Peyer's patch (tissue), 4 donors: Measurements from ENCODE around the gene NEAT1. TPM values are rescaled to one million over a fixed set of nuclear protein-coding genes. Genes with fewer than 3 reads are reported as not detected.

Experiments
- DNase-seq, 3 donors: peaks; one replicate each; pipeline ENCODE4 v3.0.0-alpha.2; 2017 to 2019
- H3K27ac ChIP-seq, 4 donors: fragments of 200-600 bp; sonication (generic); one replicate each; pipeline ENCODE4 v1.5.1; 2016 to 2019
- H3K27me3 ChIP-seq, 2 donors: fragments of 200-600 bp; sonication (generic); one replicate each; pipeline ENCODE4 v1.5.1; 2019
- H3K36me3 ChIP-seq, 3 donors: fragments of 200-600 bp; sonication (generic); one replicate each; pipeline ENCODE4 v1.5.1; 2016 to 2019
- H3K4me1 ChIP-seq, 4 donors: fragments of 200-600 bp; sonication (generic); one replicate each; pipeline ENCODE4 v1.5.1; 2016 to 2019
- H3K4me3 ChIP-seq, 4 donors: fragments of 200-600 bp; sonication (generic); 1 replicate in 3 of 4; 2 replicates in 1 of 4; pipeline ENCODE4 v1.5.1; 2016 to 2019; ENCODE audit warnings: mild to moderate bottlenecking in 1 of 4
- H3K9me3 ChIP-seq, 4 donors: fragments of 200-600 bp; sonication (generic); one replicate each; pipeline ENCODE4 v1.5.1; 2016 to 2019; ENCODE audit warnings: mild to moderate bottlenecking in 1 of 4
- POLR2A ChIP-seq, 2 donors: fragments of 450-650 bp; IDR thresholded peaks; one replicate each; pipeline ENCODE4 v1.5.1; 2017; ENCODE audit warnings: antibody characterized with exemption in 2 of 2, mild to moderate bottlenecking in 2 of 2, moderate library complexity in 2 of 2
- total RNA-seq, 4 donors: library from RNA; depleted of rRNA; stranded (reverse); fragments of >200 nt; gene quantifications; one replicate each; pipeline ENCODE4 v1.1.0, GENCODE V29; 2016
- TF ChIP-seq, protein P1 (sequence below), 6 experiments: fragments of 450-650 bp in 4 of 6; fragments of 200-600 bp in 2 of 6; sonication (generic) in 1 of 6; IDR thresholded peaks; one replicate each; pipeline ENCODE4 v1.5.1; 2017 to 2019; ENCODE audit warnings: antibody characterized with exemption in 6 of 6, mild to moderate bottlenecking in 3 of 6, moderate library complexity in 1 of 6

Gene NEAT1
- total RNA-seq, 4 donors from 2014 or later, result 705 to 1,411 (median 1,064) TPM

DNA sequence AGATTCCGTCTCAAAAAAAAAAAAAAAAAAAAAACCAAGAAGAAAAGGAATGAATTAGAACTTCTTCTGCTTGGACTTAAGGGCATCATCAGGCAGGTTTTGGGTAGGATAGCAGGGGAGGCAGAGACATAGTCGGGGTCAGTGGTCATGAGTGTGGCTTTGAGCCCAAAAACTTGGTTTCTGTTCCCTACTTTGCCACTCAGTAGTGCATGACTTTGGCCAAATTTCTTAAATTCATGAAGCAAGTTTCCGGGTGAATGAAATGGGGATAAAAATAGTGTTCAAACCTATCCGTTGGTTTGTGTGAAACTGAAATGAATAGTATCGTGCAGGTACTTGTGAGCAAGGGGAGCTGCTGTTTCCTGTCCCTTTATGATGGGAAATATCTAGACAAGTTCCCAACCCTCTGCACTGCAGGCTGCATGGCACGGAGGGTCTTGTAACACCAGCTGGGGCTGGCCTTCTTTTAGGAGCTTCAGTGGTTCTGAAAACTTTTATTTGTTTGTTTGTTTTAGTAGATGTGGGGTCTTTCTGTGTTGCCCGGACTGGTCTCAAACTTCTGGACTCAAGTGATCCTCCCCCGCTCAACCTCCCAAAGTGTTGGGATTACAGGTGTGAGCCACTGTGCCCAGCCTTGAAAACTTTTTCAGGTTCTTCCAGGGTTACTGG lies 18.4 kb downstream of the NEAT1 start:
- peak overlapping the region in 3 of 4 donors; percentile 4 to 64 (median 35) for H3K27ac ChIP-seq
- peaks cover 0 to 63% (median 0%) of the 10 kb centered on the region in 3 donors for H3K36me3 ChIP-seq
- H3K27me3 ChIP-seq, result no peaks in the 10 kb centered on the region
- peaks cover 0 to 25% (median 14%) of the 10 kb centered on the region in 4 donors for H3K4me1 ChIP-seq
- DNase-seq, result peak in 1 of 3 donors; percentile 52
- H3K4me3 ChIP-seq, result no peak overlapping the region
- H3K9me3 ChIP-seq, result no peaks in the 10 kb centered on the region
- TF ChIP-seq, protein P1, sequence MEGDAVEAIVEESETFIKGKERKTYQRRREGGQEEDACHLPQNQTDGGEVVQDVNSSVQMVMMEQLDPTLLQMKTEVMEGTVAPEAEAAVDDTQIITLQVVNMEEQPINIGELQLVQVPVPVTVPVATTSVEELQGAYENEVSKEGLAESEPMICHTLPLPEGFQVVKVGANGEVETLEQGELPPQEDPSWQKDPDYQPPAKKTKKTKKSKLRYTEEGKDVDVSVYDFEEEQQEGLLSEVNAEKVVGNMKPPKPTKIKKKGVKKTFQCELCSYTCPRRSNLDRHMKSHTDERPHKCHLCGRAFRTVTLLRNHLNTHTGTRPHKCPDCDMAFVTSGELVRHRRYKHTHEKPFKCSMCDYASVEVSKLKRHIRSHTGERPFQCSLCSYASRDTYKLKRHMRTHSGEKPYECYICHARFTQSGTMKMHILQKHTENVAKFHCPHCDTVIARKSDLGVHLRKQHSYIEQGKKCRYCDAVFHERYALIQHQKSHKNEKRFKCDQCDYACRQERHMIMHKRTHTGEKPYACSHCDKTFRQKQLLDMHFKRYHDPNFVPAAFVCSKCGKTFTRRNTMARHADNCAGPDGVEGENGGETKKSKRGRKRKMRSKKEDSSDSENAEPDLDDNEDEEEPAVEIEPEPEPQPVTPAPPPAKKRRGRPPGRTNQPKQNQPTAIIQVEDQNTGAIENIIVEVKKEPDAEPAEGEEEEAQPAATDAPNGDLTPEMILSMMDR (IDR thresholded peaks at IDR 0.05), result no peak
- TF ChIP-seq POLR2A (IDR thresholded peaks at IDR 0.05), result peak; percentile 18 to 24

DNA sequence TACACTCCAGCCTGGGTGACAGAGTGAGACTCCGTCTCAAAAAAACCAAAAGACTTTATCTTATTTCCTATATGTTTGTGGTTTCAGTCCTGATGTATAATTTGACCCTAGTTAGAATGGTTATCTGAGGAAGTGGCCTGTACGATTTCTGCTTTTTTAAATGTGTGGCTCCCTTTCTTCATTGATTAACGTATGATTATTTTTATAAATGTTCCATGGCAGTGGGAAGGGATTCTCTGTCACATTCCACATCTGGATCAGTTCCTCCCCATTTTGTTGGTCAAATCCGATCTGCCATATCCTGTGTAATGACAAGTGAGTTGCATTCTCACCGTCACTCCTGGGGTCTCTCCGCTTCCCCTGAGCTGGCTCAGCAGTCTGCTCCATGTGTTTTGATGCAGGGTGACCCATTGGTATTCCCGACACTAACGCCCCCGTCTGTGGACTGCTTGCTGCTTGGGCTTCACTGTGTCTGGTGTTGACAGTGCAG lies 20.3 kb downstream of the NEAT1 start:
- DNase-seq, result peak in 1 of 3 donors; percentile 15
- peaks cover 0 to 46% (median 0%) of the 10 kb centered on the region in 3 donors for H3K36me3 ChIP-seq
- H3K4me1 ChIP-seq, result peaks cover 0 to 25% (median 10%) of the 10 kb centered on the region in 4 donors
- no peaks in the 10 kb centered on the region for H3K27me3 ChIP-seq
- H3K4me3 ChIP-seq, result no peak overlapping the region
- peak overlapping the region in 3 of 4 donors; percentile 55 to 64 (median 59) for H3K27ac ChIP-seq
- H3K9me3 ChIP-seq, result no peaks in the 10 kb centered on the region
- TF ChIP-seq, protein P1 (IDR thresholded peaks at IDR 0.05), result no peak
- TF ChIP-seq POLR2A (IDR thresholded peaks at IDR 0.05), result no peak

DNA sequence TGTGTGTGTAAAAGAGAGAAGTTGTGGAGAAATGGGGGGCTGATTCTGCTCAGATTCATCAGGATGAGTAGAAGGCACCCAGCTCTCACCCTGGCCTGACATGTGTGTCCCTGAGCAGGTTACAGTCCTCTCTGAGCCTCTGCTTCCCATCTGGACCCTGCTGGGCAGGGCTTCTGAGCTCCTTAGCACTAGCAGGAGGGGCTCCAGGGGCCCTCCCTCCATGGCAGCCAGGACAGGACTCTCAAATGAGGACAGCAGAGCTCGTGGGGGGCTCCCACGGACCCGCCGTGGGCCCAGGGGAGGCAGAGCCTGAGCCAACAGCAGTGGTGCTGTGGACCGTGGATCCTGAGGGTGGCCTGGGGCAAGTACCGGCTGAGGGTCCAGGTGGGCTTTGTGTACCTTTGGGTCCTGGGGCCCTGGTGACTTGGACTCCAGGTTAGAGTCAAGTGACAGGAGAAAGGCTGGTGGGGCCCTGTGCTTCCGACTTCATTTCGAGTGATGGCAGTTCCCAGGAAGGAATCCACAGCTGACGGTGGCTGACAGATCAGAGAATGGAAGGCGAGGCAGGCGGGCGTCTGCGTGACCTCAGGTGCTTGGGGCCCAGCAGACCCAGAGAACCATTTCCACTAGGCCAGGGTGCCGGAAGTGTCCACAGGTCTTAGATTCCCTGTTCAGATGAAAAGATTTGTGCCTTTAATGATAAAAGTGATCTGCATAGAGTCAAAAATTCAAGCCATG lies 21.9 kb downstream of the NEAT1 start:
- H3K36me3 ChIP-seq, result peaks cover 0 to 37% (median 0%) of the 10 kb centered on the region in 3 donors
- H3K4me3 ChIP-seq, result no peak overlapping the region
- DNase-seq, result peak in 2 of 3 donors; percentile 17 to 51
- peaks cover 0 to 25% (median 10%) of the 10 kb centered on the region in 4 donors for H3K4me1 ChIP-seq
- H3K27ac ChIP-seq, result peak overlapping the region in 3 of 4 donors; percentile 55 to 64 (median 59)
- TF ChIP-seq, protein P1 (IDR thresholded peaks at IDR 0.05), result no peak
- TF ChIP-seq POLR2A (IDR thresholded peaks at IDR 0.05), result no peak
- H3K27me3 ChIP-seq, result no peaks in the 10 kb centered on the region
- H3K9me3 ChIP-seq, result no peaks in the 10 kb centered on the region

DNA sequence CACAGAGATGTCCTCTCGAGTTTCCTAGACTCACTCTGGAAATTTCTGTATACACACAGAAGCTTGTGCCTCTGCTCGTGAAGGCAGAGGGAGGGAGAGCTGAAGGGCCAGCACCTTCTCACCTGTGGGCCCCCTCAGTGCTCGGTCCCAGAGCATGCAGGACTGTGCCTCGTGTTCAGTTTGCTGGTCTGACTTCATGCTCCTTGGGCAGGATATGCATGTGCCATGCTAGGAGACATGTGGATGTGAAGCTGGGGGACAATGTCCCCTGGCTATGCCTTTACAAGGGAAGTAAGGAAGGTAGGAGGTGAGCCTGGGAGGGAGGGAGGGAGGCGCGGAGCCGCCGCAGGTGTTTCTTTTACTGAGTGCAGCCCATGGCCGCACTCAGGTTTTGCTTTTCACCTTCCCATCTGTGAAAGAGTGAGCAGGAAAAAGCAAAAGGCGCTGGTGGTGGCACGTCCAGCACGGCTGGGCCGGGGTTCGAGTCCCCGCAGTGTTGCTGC lies 22.6 kb downstream of the NEAT1 start:
- peak overlapping the region in 3 of 4 donors; percentile 5 to 59 (median 55) for H3K27ac ChIP-seq
- H3K9me3 ChIP-seq, result no peaks in the 10 kb centered on the region
- H3K27me3 ChIP-seq, result no peaks in the 10 kb centered on the region
- H3K4me3 ChIP-seq, result no peak overlapping the region
- TF ChIP-seq, protein P1 (IDR thresholded peaks at IDR 0.05), result no peak
- TF ChIP-seq POLR2A (IDR thresholded peaks at IDR 0.05), result peak in 1 of 2 donors; percentile 6
- H3K4me1 ChIP-seq, result peaks cover 0 to 20% (median 10%) of the 10 kb centered on the region in 4 donors
- peak in 1 of 3 donors; percentile 16 for DNase-seq
- H3K36me3 ChIP-seq, result peaks cover 0 to 37% (median 0%) of the 10 kb centered on the region in 3 donors

DNA sequence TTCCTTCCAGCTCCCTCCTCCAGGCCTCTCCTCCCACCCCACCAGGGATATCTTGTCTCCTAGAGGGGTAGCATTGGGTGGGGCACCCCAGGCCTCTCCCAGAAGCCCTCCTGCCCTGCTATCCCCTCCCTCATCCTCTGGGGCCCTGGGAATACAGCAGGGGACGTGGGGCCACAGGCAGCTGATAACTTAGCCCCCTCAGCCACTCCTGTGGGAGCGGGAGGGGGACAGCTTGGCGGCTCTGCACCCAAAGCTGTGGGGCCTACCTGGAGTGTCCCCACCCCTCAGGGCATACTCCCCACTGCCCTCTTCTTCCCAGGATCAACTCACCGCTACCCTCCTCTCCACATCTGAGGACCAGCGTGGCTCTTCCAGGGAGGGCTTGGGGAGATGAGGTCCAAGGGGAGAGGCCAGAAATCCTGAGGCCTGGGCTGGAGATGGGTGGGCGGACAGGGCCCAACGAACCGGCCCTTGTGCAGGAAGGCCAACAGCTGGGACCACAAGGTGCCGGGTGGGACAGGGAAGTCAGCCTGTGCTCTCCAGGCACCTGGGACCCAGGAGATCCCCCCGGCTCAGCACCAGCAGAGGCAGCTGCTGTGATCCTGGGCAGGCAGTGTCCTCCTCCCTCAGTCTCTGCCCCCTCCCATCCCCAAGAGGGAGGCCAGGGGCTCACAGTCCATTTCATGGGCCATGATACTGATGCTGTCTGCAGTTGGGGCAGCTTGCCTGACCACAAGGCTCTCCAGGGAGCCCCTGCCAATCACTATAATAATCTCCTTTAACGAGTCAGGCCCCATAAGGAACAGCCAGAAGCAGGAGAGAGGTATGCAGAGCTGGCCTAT lies 23.2 kb downstream of the NEAT1 start:
- peak; percentile 16 to 66 (median 53) for DNase-seq
- no peaks in the 10 kb centered on the region for H3K9me3 ChIP-seq
- no peak for TF ChIP-seq POLR2A (IDR thresholded peaks at IDR 0.05)
- TF ChIP-seq, protein P1 (IDR thresholded peaks at IDR 0.05), result no peak
- H3K36me3 ChIP-seq, result peaks cover 0 to 37% (median 0%) of the 10 kb centered on the region in 3 donors
- no peaks in the 10 kb centered on the region for H3K27me3 ChIP-seq
- no peak overlapping the region for H3K4me3 ChIP-seq
- peak overlapping the region in 3 of 4 donors; percentile 8 to 36 (median 35) for H3K27ac ChIP-seq
- peaks cover 0 to 13% (median 10%) of the 10 kb centered on the region in 4 donors for H3K4me1 ChIP-seq
